Measurements from ENCODE around the gene VKORC1.

VKORC1 gene

DNA sequence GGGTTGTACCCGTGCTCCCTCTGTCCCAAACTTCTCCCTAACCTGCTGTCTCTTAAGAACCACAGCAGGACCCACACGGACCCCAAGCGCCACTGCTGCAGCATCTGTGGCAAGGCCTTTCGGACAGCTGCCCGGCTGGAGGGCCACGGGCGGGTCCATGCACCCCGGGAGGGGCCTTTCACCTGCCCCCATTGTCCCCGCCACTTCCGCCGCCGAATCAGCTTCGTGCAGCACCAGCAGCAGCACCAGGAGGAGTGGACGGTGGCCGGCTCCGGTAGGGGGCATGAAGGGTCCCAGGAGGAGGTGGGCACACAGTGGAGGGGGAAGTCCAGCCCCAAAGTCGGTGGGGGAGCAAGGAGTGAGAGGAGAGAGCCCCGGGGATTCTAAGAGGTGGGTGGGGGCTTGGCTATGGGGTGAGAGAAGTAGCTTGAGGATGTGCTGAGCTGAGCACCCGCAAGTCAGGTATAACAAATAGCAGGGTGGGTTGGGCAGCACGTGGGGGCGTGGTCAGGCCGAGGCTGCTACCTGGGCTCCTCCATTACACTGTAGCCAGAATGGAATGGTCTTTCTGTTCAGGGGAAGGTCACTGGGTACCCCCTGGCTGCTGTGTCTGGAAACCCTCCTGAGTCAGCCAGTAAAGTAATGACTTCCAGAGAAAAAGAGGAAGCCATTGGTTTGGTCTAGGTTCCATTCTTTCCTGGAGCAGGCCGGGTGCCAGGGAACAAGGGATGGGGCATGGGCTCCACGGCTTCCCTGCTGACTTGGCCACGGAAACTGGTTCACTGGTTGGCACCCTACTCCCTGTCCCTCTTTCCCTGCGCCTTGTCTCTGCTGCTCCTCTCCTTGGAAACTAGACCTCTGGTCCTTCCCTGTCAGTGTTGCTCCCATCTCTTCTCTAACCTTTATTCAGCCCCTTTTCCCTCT is 12.9 kb downstream of the VKORC1 start:
- no peak for DNase-seq

DNA sequence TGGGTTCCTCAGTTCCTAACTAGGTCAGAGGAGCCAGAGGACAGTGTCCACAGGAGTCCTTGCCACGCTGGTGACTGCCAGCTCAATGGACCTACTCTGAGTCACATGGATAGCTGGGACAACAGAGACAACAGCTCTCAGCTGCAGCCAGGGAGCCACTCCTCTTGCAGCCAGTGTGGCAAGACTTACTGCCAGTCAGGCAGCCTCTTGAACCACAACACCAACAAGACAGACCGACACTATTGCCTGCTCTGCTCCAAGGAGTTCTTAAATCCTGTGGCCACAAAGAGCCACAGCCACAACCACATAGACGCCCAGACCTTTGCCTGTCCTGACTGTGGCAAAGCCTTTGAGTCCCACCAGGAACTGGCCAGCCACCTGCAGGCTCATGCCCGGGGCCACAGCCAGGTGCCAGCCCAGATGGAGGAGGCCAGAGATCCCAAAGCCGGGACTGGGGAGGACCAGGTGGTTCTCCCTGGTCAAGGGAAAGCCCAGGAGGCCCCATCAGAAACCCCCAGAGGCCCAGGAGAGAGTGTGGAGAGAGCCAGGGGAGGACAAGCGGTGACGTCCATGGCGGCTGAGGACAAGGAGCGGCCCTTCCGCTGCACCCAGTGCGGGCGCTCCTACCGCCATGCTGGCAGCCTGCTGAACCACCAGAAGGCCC is 13.7 kb downstream of the VKORC1 start:
- no peak for DNase-seq

DNA sequence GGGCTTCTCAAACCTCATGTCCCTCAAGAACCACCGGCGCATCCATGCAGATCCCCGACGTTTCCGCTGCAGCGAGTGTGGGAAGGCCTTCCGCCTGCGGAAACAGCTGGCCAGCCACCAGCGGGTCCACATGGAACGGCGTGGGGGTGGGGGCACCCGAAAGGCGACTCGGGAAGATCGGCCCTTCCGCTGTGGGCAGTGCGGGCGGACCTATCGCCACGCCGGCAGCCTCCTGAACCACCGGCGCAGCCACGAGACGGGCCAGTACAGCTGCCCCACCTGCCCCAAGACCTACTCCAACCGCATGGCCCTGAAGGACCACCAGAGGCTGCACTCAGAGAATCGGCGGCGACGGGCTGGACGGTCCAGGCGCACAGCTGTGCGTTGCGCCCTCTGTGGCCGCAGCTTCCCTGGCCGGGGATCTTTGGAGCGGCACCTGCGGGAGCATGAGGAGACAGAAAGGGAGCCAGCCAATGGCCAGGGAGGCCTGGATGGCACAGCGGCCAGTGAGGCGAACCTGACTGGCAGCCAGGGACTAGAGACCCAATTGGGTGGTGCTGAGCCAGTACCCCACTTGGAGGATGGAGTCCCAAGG is 14.5 kb downstream of the VKORC1 start:
- DNase-seq = no peak

DNA sequence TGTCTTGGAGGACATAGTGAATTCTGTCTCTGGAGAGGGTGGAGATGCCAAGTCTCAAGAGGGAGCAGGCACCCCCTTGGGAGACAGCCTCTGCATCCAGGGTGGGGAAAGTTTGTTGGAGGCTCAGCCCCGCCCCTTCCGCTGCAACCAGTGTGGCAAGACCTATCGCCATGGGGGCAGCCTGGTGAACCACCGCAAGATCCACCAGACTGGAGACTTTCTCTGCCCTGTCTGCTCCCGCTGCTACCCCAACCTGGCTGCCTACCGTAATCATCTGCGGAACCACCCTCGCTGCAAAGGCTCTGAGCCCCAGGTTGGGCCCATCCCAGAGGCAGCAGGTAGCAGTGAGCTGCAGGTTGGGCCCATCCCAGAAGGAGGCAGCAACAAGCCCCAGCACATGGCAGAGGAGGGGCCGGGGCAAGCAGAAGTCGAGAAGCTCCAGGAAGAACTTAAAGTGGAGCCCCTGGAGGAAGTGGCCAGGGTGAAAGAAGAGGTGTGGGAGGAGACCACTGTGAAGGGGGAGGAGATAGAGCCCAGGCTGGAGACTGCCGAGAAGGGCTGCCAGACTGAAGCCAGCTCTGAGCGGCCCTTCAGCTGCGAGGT is 15.2 kb downstream of the VKORC1 start:
- no peak for DNase-seq

DNA sequence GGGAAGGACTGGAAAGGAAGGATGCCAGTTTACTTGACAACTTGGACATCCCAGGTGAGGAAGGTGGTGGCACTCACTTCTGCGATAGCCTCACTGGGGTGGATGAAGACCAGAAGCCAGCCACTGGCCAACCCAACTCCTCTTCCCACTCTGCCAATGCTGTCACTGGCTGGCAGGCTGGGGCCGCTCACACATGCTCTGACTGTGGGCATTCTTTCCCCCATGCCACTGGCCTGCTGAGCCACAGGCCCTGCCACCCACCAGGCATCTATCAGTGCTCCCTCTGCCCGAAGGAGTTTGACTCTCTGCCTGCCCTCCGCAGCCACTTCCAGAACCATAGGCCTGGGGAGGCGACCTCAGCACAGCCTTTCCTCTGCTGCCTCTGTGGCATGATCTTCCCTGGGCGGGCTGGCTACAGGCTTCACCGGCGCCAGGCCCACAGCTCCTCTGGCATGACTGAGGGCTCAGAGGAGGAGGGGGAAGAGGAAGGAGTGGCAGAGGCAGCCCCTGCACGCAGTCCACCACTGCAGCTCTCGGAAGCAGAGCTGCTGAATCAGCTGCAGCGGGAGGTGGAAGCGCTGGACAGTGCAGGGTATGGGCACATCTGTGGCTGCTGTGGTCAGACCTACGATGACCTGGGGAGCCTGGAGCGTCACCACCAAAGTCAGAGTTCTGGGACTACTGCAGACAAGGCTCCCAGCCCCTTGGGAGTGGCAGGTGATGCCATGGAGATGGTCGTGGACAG is 15.8 kb downstream of the VKORC1 start:
- no peak for DNase-seq

DNA sequence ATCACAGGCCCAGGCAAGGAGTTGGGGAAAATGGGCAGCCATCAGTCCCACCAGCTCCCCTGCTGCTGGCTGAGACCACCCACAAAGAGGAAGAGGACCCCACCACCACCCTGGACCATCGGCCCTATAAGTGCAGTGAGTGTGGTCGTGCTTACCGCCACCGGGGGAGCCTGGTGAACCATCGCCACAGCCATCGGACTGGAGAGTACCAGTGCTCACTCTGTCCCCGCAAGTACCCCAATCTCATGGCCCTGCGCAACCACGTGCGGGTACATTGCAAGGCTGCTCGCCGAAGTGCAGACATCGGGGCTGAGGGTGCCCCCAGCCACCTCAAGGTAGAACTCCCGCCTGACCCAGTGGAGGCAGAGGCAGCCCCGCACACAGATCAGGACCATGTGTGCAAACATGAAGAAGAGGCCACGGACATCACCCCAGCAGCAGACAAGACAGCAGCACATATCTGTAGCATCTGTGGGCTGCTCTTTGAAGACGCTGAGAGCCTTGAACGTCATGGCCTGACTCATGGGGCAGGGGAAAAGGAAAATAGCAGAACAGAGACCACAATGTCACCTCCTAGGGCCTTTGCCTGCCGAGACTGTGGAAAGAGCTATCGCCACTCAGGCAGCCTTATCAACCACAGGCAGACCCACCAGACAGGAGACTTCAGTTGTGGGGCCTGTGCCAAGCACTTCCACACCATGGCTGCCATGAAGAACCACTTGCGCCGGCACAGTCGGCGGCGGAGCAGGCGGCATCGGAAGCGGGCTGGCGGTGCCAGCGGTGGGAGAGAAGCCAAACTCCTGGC is 16.8 kb downstream of the VKORC1 start:
- no peak for DNase-seq

DNA sequence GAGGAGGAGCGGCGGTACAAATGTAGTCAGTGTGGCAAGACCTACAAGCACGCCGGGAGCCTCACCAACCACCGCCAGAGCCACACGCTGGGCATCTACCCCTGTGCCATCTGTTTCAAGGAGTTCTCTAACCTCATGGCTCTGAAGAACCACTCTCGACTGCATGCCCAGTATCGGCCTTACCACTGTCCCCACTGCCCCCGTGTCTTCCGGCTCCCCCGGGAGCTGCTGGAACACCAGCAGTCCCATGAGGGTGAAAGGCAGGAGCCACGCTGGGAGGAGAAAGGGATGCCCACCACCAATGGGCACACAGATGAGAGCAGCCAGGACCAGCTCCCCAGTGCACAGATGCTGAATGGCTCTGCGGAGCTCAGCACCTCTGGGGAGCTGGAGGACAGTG is 17.6 kb downstream of the VKORC1 start:
- DNase-seq = no peak

DNA sequence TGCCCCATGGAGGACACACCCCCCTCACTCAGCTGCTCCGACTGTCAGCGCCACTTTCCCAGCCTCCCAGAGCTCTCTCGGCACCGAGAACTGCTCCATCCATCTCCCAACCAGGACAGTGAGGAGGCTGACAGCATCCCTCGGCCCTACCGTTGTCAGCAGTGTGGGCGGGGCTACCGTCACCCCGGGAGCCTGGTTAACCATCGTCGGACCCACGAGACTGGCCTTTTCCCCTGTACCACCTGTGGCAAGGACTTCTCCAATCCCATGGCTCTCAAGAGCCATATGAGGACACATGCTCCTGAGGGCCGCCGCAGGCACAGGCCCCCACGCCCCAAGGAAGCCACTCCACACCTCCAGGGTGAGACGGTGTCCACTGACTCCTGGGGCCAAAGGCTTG is 18.3 kb downstream of the VKORC1 start:
- no peak for DNase-seq

DNA sequence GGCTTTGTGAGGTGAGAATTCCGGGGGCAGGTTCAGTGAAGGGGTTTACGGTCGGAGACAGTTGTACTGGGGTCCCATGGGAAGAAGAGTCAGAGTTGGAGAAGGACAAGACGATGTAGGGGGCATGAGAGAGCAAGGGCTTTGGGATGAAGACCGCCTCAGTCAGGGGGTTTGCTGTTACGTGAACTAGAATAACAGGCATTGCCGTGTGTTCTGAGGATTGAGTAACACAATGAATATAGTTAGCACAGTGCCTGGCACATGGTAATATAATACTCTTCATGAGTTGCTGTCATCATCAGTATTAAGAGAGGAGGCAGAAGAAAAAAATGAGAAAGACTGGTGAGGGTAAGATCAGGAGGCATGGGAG is 19.8 kb downstream of the VKORC1 start:
- DNase-seq = no peak

DNA sequence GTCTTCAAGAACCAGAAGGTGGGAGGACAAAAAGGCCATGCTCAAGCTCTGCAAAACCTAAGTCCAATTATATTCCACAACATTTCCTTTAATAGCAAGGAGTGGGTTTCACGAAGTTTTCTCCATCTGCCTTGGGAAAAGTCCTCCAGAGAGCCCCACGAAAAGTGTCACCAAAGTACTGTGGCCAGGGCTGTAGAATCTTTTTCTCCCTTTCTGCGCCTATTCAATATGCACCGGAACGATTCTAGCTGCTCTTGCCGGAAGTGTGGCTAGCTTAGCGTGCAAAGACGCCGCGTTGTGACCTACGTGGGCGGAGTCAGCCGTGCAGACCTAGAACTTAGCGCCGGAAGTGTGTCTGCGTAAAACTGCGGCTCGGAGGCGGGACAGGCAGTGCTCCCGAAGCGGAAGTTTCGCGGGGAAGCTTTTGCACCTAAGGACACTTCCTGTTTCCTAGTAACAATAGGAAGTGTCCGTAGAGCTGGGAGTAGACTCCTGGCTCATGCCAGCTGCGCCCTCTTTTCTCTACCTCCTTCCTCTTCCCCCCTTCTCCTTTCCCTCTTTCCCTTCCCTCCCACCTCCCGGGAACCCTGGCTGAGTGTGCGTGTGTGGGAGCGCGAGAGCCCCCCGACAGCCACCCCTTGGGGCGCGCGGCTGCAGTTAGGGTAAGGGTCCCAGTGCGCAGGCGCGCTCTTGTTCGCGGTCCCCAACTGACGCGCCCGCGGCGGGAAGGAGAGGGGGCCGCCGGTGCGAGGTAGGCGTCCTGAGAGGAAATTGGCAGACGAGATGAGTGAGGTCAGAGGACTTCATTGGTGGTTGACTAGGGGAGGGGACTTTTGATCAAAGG is 20.4 kb downstream of the VKORC1 start, which contains the start of the genes ZNF646 and ZNF668:
Gene ZNF646, plus strand, starts transcription at position 453 of the 844 bp plus-strand sequence. CDS start 1,903 bp downstream, outside the sequence.
Gene ZNF668, minus strand, starts transcription at position 271 of the 844 bp plus-strand sequence. CDS start 9,781 bp downstream, outside the sequence.
- peak; percentile 98 for DNase-seq

DNA sequence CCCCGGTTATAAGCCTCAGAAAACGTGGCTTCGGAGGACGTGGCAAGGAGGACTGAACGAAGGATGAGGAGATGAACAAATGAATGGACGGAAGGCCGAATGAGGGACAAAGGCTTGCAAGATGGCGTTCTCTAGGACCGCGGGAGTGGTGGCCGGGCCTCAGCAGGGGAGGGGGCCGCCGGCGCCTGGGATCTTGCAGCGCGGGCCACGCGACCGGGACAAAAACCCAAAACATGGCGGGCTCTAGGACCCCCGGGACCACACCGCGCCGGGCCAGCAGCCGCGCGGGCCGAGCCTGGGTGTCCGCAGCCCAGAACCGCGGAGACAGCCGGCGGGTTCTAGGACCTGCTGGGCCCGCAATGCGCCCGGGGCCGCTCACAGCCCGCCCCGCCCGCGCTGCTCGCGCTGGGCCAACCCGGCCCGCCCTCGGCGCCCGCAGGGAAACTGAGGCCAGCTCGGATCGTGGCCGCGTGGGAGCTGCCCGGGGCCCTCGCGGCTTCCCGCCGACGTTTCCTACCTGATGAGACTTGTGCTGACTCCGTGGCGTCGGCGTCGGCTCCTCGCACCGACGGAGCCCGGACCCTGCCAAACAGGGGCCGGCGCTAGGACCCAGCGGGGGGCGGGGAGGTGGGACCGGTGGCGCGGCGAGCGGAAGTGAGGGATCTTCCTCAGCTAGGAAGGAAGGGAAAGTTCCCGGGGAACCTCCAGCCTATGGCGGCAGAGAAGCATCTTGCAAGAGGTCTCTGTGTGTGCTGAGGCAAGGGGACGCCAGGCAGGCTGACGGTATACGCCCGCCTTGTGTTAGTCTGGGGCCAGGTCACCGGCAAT is 21.2 kb downstream of the VKORC1 start:
- DNase-seq = peak; percentile 81

DNA sequence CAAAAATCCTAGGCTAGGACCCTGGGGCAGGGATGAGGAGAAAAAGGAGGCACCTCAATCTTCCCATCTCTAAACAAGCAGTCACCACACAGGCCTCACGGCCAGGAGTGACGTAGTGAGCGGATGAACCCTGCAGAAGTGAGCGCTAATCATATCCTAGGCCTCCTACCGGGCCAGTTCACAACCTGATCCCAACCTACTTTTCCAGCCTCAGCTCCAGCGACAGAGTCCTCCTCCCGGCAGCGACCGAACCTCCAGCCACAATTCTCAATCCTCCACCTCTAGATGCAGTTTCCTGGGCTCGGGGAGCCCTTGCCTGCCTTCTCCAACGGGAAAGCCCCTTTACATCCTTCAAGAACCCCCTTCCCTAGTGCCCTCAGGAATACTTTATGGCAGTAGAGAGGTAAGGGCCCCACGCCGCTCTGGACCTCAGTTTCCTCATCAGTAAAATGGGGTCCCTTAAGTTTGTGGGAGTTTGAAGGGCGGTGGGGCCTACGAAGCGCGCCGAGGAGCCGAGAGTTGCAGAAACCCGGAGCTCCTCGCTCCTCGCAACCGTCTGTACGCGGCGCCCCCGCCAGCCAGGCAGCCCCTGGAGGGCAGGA is 22.0 kb downstream of the VKORC1 start:
- DNase-seq = no peak

DNA sequence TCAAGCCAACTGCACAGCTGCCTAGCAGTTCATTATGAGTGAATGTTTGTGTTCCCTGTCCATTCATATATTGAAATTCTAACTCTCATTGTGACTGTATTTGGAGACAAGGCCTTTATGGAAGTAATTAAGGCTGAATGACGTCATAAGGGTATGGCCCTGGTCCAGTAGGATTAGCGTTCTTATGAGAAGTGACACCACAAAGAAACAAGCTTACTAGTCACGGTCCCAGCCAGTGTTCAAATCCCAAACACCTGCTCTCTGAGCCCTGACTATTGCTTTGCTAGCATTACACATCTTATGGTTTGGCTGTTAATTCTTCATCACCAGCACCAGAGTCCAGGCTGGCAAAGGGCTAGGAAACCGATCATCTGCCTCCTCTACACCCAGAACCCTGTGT is 22.7 kb downstream of the VKORC1 start:
- DNase-seq = no peak

DNA sequence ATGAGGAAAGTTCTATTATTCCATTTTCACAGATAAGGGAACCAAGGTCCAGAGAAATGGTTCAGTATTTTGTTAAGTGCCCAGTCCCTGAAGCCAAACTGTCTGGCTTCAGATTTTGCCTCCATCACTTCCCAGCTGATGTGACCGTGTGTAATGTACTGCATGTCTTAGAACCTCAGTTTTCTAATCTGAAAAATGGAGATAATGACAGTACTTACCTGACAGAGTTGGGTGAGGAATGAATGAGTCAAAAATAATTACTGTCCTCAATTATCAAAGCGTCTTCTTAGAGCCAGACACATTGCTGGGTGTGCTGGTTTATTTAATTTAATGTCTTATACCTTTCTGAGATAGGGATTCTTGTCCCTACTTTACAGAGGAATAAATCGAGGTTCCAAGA is 27.3 kb downstream of the VKORC1 start:
- no peak for DNase-seq

DNA sequence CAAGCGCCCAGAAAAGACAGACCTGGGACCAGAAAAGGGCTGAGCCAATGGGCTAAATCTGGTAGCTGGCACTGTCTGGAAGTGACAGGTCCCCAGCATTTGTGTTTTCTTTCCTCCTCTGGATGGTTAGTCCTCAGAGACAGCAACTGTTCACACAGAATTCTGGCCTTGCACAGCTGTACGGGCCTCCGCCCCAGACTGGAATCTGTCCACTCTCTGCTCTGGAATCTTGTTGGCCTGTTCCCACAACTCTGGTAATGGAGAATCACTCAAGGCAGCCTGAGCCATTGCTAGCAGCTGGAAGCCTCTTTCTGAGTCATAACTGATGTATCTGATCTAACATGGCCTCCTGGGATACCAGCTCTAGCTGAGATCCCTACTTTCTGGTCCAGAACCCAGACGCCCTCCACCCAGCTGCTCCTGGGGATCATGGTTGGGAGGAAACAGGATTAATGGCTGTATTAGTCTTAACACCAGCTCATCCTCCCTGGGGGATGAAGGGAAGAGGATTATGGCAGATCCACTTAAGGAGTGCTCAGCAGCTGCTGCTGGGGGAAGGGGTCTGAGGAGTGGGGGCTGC is 29.6 kb downstream of the VKORC1 start:
- no peak for DNase-seq

DNA sequence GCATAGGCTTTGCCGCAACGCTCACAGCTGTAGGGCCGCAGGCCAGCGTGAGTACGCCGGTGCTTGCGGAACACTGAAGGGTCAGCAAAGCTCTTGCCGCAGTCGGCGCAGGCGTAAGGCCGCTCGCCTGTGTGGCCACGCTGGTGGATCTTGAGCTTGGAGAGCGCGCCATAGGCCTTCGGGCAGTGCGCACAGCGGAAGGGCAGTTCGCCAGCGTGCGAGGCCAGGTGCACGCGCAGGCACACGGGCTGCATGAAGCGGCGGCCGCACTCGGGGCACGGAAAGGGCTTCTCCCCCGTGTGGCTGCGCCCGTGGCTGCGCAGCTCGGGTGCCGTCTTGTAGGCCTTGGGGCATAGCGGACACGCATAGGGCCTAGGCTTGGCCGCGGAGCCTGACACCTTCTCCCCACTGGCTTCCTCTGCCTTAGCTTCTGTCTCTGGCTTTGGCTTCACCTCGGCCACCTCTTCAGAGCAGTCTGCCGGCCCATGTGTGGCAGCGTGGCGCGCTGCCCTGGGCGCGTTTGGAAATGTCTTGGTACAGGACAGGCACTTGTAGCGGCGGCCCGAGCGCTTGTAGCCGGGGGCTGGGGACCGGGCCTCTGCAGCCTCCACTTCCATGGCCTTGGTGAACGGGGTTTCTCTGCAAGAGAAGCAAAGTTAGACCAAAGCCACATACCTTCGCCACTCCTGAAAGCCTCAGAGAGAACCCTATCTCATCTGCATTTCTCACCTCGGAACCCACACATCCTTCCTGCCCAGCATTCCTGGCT is 30.6 kb downstream of the VKORC1 start:
- no peak for DNase-seq

DNA sequence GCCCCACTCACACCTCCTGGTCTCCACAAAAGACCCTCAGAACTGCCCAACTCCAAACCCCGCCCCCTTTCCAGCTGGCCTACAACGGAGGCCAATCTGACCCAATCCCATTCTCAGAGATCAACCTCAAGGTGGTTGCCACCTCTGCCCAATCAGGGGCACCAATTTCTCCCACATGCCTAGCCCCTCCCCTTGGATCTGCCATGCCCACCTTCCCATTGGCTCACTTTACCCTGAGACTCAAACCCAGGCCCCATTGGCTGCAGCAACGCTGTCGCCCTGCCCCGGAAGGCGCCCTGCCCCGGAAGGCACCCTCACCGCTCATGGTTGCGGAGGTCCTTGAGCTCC is 31.1 kb downstream of the VKORC1 start:
- DNase-seq = no peak

DNA sequence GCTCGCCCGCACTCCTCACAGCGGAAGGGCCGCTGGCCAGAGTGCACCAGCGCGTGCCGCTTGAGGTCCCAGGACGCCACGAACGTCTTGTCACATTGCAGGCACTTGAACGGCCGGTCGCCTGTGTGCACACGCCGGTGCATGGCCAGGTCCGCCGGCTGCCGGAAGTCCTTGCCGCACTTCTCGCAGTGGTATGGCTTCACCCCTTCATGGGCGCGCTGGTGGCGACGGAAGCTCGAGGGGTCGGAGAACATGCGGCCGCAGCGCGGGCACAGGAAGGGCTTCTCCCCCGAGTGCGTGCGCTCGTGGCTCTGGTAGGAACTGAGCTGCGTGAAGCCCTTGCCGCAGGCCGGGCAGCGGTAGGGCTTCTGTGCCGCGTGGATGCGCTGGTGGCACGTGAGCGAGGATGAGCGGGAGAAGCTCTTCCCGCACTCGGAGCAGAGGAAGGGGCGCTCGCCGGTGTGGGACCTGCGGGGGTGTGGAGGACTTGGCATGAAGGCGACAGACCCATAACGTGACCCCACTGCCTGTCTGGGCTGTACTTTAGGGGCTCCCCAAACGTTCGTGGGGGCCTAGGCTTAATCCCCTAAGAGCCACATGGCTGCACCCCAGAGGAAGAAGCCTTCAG is 32.7 kb downstream of the VKORC1 start:
- no peak for DNase-seq
